ENCODE measurements around the gene GCGR. TPM values are rescaled to one million over a fixed set of nuclear protein-coding genes. Genes with fewer than 3 reads are reported as not detected.
A peak's percentile ranks its signal among the peaks of the same experiment; 100 is the strongest.

GCGR gene
- total and polyA plus RNA-seq, 2 of the 13 experiments (the other 11 are each of a cell fraction or from before 2014, with no cell fraction given), result 0.04 to 0.13 TPM

- TF ChIP-seq ZSCAN12 (CRISPR knock-in tag; IDR thresholded peaks at IDR 0.05), result no peak
- 0 out of 2 replicates have a peak, but pooled peaks have one; percentile 57 for TF ChIP-seq ZBTB7A (CRISPR knock-in tag; IDR thresholded peaks at IDR 0.05)
- 0 out of 2 replicates have a peak, but pooled peaks have one; percentile 30 for TF ChIP-seq ISL2 (CRISPR knock-in tag; IDR thresholded peaks at IDR 0.05)
- TF ChIP-seq ZNF253 (CRISPR knock-in tag; IDR thresholded peaks at IDR 0.05; ENCODE audit: borderline replicate concordance), result no peak
- TF ChIP-seq FOXA1 (IDR thresholded peaks at IDR 0.05), result no peak
- TF ChIP-seq FOXA1 (CRISPR knock-in tag; IDR thresholded peaks at IDR 0.05), result peak; percentile 51
- 0 out of 2 replicates have a peak, but pooled peaks have one; percentile 22 for TF ChIP-seq NR2C2 (CRISPR knock-in tag; IDR thresholded peaks at IDR 0.05; ENCODE audit: borderline replicate concordance)
- TF ChIP-seq HDAC1 (CRISPR knock-in tag; IDR thresholded peaks at IDR 0.05), result peak; percentile 39
- peak; percentile 39; the same call in 1 of the 2 replicates for TF ChIP-seq BORCS8-MEF2B (CRISPR knock-in tag; IDR thresholded peaks at IDR 0.05)
Observed at GRCh38 chr17:81804559-81805399, 829 bp downstream of the GCGR start (continued).

GRCh38 chr17:81805707-81806460, 1.9 kb downstream of the GCGR start:
- ATAC-seq (peak; percentile 2; the same call in 1 of the 3 replicates), FAIRE-seq (no peak), DNase-seq (ENCODE audit: low spot score) (no peak)
- intact Hi-C loops (cut with micrococcal nuclease; ENCODE audit: unreplicated experiment) (no loop called here), in situ Hi-C loops (cut with HindIII; ENCODE audit: extremely low pct_ligation_motif_present, low pct_unique_long_range_greater_than_20kb) (no loop called here)
- ChIA-PET CTCF (ENCODE audit: low intra/inter-chr PET ratio, low total read pairs) (no interaction called here), POLR2A (interaction anchor here (0.9 to 1.7 kb wide), 10 partner anchors 9 to 195 kb away, joined by 3 to 7 read pairs (median 4); partner anchors contain the start of genes ALYREF, ANAPC11 and MCRIP1)
- Histone ChIP-seq H3K4me2 (ENCODE audit: low read depth, low read length) (no peak overlapping the region), H3K4me1 (ENCODE audit: insufficient read depth, low read length) (peaks cover 38% of the 10 kb centered on the region), H3K9me3 (ENCODE audit: low read length) (no peaks in the 10 kb centered on the region), H3K27me3 (ENCODE audit: control insufficient read depth in 1 of 2, insufficient read depth in 2 of 2, low read length in 2 of 2) (peaks cover 25 to 86% of the 10 kb centered on the region in 2 experiments), H3K4me3 (replicated peaks in 1 of 3; ENCODE audit: insufficient read depth in 1 of 3, low read depth in 2 of 3, low read length in 3 of 3) (no peak overlapping the region), H2AFZ (ENCODE audit: low read length) (no peak overlapping the region), H4K20me1 (ENCODE audit: insufficient read depth, low read length) (no peaks in the 10 kb centered on the region), H3K27ac (ENCODE audit: extremely low read length, insufficient read depth, low read length) (no peak overlapping the region), H3K9ac (ENCODE audit: insufficient read depth, low read depth, low read length) (no peak overlapping the region), H3K79me2 (ENCODE audit: insufficient read depth, low read length) (no peaks in the 10 kb centered on the region), H3K36me3 (replicated peaks in 1 of 2; ENCODE audit: control insufficient read depth in 1 of 2, insufficient read depth in 2 of 2, low read length in 2 of 2) (no peaks in the 10 kb centered on the region)
- 21% methylated on average over 15 of the region's 18 CpGs for WGBS (ENCODE audit: low lambda C conversion rate)
- TF ChIP-seq ZNF678 (CRISPR knock-in tag; IDR thresholded peaks at IDR 0.05) (no peak), NRL (CRISPR knock-in tag; IDR thresholded peaks at IDR 0.05; ENCODE audit: borderline replicate concordance) (0 out of 2 replicates have a peak, but pooled peaks have one; percentile 58), ZBTB2 (CRISPR knock-in tag; IDR thresholded peaks at IDR 0.05; ENCODE audit: low read depth) (no peak), ZFP41 (CRISPR knock-in tag; IDR thresholded peaks at IDR 0.05; ENCODE audit: borderline replicate concordance) (no peak), ZNF251 (CRISPR knock-in tag; IDR thresholded peaks at IDR 0.05) (no peak), SNAPC2 (CRISPR knock-in tag; IDR thresholded peaks at IDR 0.05) (no peak)
- BruUV-seq (replicated peaks), result no TSS peak

All from HepG2 (cell line).